ENCODE results near the gene CHMP3. TPM values are rescaled to one million over a fixed set of nuclear protein-coding genes. Genes with fewer than 3 reads are reported as not detected.

Gene CHMP3
- total RNA-seq, 1 donor: 76.0 TPM

GRCh38 chr2:86491088-86491487 lies 72.2 kb downstream of the CHMP3 start:
- H3K36me3 ChIP-seq (ENCODE audit: insufficient read depth, low read length): peaks cover 50% of the 10 kb centered on the region
- no peak for TF ChIP-seq CTCF (IDR thresholded peaks at IDR 0.05; ENCODE audit: extremely low read depth, low read depth, low read length)
- H3K4me1 ChIP-seq (ENCODE audit: insufficient read depth, low read length): no peaks in the 10 kb centered on the region
- H3K27ac ChIP-seq (ENCODE audit: low read depth, low read length): no peak overlapping the region
- no peaks in the 10 kb centered on the region for H4K20me1 ChIP-seq (ENCODE audit: insufficient read depth, low read length)
- H3K9me3 ChIP-seq (ENCODE audit: low read depth, low read length): no peaks in the 10 kb centered on the region
- no peaks in the 10 kb centered on the region for H3K27me3 ChIP-seq (ENCODE audit: insufficient read depth, low read length)
- H3K79me2 ChIP-seq (ENCODE audit: insufficient read depth, low read length): no peaks in the 10 kb centered on the region
- H3K4me2 ChIP-seq (ENCODE audit: insufficient read depth, low read length): no peak overlapping the region
- no peak overlapping the region for H3K4me3 ChIP-seq (ENCODE audit: insufficient read depth, low read length)
- DNase-seq (ENCODE audit: insufficient read length, low spot score, missing footprints): no peak
- no peak overlapping the region for H2AFZ ChIP-seq (ENCODE audit: low read length)

GRCh38 chr2:86490245-86490644 lies 73.0 kb downstream of the CHMP3 start:
- no peak overlapping the region for H2AFZ ChIP-seq (ENCODE audit: low read length)

GRCh38 chr2:86489542-86489941 lies 73.7 kb downstream of the CHMP3 start:
- peaks cover 65% of the 10 kb centered on the region for H3K36me3 ChIP-seq (ENCODE audit: insufficient read depth, low read length)
- TF ChIP-seq CTCF (IDR thresholded peaks at IDR 0.05; ENCODE audit: extremely low read depth, low read depth, low read length): no peak

More at GRCh38 chr2:86490245-86490644, 73.0 kb downstream of the CHMP3 start:
- no peaks in the 10 kb centered on the region for H3K9me3 ChIP-seq (ENCODE audit: low read depth, low read length)
- H3K27me3 ChIP-seq (ENCODE audit: insufficient read depth, low read length): no peaks in the 10 kb centered on the region
- TF ChIP-seq CTCF (IDR thresholded peaks at IDR 0.05; ENCODE audit: extremely low read depth, low read depth, low read length): no peak
- peaks cover 58% of the 10 kb centered on the region for H3K36me3 ChIP-seq (ENCODE audit: insufficient read depth, low read length)
- H3K27ac ChIP-seq (ENCODE audit: low read depth, low read length): no peak overlapping the region
- no peak overlapping the region for H3K4me2 ChIP-seq (ENCODE audit: insufficient read depth, low read length)
- no peak for DNase-seq (ENCODE audit: insufficient read length, low spot score, missing footprints)
- no peaks in the 10 kb centered on the region for H3K79me2 ChIP-seq (ENCODE audit: insufficient read depth, low read length)
- H3K4me1 ChIP-seq (ENCODE audit: insufficient read depth, low read length): no peaks in the 10 kb centered on the region
- no peaks in the 10 kb centered on the region for H4K20me1 ChIP-seq (ENCODE audit: insufficient read depth, low read length)
- H3K4me3 ChIP-seq (ENCODE audit: insufficient read depth, low read length): no peak overlapping the region

GRCh38 chr2:86488561-86489250 lies 74.5 kb downstream of the CHMP3 start:
- Histone ChIP-seq H3K27me3 (ENCODE audit: insufficient read depth, low read length) (no peaks in the 10 kb centered on the region), H3K4me2 (ENCODE audit: insufficient read depth, low read length) (no peak overlapping the region), H3K79me2 (ENCODE audit: insufficient read depth, low read length) (no peaks in the 10 kb centered on the region), H3K36me3 (ENCODE audit: insufficient read depth, low read length) (peaks cover 73% of the 10 kb centered on the region), H2AFZ (ENCODE audit: low read length) (no peak overlapping the region), H3K4me3 (ENCODE audit: insufficient read depth, low read length) (no peak overlapping the region), H3K4me1 (ENCODE audit: insufficient read depth, low read length) (no peaks in the 10 kb centered on the region), H4K20me1 (ENCODE audit: insufficient read depth, low read length) (no peaks in the 10 kb centered on the region), H3K27ac (ENCODE audit: low read depth, low read length) (no peak overlapping the region), H3K9me3 (ENCODE audit: low read depth, low read length) (no peaks in the 10 kb centered on the region)
- no peak for DNase-seq (ENCODE audit: insufficient read length, low spot score, missing footprints)
- TF ChIP-seq CTCF (IDR thresholded peaks at IDR 0.05; ENCODE audit: extremely low read depth, low read depth, low read length): no peak

More at GRCh38 chr2:86489542-86489941, 73.7 kb downstream of the CHMP3 start:
- no peak overlapping the region for H2AFZ ChIP-seq (ENCODE audit: low read length)
- H3K4me2 ChIP-seq (ENCODE audit: insufficient read depth, low read length): no peak overlapping the region
- no peaks in the 10 kb centered on the region for H3K79me2 ChIP-seq (ENCODE audit: insufficient read depth, low read length)
- H3K27ac ChIP-seq (ENCODE audit: low read depth, low read length): no peak overlapping the region
- no peaks in the 10 kb centered on the region for H3K4me1 ChIP-seq (ENCODE audit: insufficient read depth, low read length)
- H4K20me1 ChIP-seq (ENCODE audit: insufficient read depth, low read length): no peaks in the 10 kb centered on the region
- no peak for DNase-seq (ENCODE audit: insufficient read length, low spot score, missing footprints)
- no peaks in the 10 kb centered on the region for H3K27me3 ChIP-seq (ENCODE audit: insufficient read depth, low read length)
- H3K9me3 ChIP-seq (ENCODE audit: low read depth, low read length): no peaks in the 10 kb centered on the region
- no peak overlapping the region for H3K4me3 ChIP-seq (ENCODE audit: insufficient read depth, low read length)

Measured in osteoblast (primary cell).